Left cardiac atrium (tissue), 4 donors: Measurements from ENCODE around the gene RNF17. TPM values are rescaled to one million over a fixed set of nuclear protein-coding genes. Genes with fewer than 3 reads are reported as not detected.
"Not testable (repeated sequence)": the region's sequence is repeated elsewhere in the genome, so short reads cannot be mapped to it uniquely, and the experiment has no call there.

Source experiments
- ATAC-seq, 2 donors: fragments of 200-7000 bp; cut with Tn5 transposase; one replicate each; pipeline ENCODE4 v1.9.1; 2020; ENCODE audit warnings: mild to moderate bottlenecking in 2 of 2, moderate library complexity in 2 of 2
- DNase-seq: peaks from one replicate; pipeline ENCODE4 v3.0.0-alpha.2; 2020
- intact Hi-C, 2 donors: fragments of 100-400 bp; cut with DNase I; formaldehyde crosslinking; loops; one replicate each; pipeline versions ENCODE4 v1.14.1 to v1.15.1; 2022 to 2023
- long read RNA-seq: library from polyadenylated mRNA; unstranded; transcript quantifications from one replicate; pipeline ENCODE4 v2.0.0, GENCODE V29; 2021
- total RNA-seq, 2 donors: library from RNA; stranded (reverse); fragmentation: NEBNext Ultra II Directional; extraction: Animal tissue kit (Norgen Biotek cat#: 25700); gene quantifications; one replicate each; pipeline ENCODE4 v1.2.1, GENCODE V29; 2021
- donor health status: DM: no; HTN: yes; CAD: no.
- donor health status: DM: no; HTN: yes; CAD: no; lungs with severe emphysema.
- donor health status: DM: yes; HTN: yes; CAD: no.
- donor health status: Dilated cardiomyopathy.

The RNF17 gene, protein sequence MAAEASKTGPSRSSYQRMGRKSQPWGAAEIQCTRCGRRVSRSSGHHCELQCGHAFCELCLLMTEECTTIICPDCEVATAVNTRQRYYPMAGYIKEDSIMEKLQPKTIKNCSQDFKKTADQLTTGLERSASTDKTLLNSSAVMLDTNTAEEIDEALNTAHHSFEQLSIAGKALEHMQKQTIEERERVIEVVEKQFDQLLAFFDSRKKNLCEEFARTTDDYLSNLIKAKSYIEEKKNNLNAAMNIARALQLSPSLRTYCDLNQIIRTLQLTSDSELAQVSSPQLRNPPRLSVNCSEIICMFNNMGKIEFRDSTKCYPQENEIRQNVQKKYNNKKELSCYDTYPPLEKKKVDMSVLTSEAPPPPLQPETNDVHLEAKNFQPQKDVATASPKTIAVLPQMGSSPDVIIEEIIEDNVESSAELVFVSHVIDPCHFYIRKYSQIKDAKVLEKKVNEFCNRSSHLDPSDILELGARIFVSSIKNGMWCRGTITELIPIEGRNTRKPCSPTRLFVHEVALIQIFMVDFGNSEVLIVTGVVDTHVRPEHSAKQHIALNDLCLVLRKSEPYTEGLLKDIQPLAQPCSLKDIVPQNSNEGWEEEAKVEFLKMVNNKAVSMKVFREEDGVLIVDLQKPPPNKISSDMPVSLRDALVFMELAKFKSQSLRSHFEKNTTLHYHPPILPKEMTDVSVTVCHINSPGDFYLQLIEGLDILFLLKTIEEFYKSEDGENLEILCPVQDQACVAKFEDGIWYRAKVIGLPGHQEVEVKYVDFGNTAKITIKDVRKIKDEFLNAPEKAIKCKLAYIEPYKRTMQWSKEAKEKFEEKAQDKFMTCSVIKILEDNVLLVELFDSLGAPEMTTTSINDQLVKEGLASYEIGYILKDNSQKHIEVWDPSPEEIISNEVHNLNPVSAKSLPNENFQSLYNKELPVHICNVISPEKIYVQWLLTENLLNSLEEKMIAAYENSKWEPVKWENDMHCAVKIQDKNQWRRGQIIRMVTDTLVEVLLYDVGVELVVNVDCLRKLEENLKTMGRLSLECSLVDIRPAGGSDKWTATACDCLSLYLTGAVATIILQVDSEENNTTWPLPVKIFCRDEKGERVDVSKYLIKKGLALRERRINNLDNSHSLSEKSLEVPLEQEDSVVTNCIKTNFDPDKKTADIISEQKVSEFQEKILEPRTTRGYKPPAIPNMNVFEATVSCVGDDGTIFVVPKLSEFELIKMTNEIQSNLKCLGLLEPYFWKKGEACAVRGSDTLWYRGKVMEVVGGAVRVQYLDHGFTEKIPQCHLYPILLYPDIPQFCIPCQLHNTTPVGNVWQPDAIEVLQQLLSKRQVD (N-terminal part only)
- total RNA-seq = not detected
- long read RNA-seq = 0 reads

DNA sequence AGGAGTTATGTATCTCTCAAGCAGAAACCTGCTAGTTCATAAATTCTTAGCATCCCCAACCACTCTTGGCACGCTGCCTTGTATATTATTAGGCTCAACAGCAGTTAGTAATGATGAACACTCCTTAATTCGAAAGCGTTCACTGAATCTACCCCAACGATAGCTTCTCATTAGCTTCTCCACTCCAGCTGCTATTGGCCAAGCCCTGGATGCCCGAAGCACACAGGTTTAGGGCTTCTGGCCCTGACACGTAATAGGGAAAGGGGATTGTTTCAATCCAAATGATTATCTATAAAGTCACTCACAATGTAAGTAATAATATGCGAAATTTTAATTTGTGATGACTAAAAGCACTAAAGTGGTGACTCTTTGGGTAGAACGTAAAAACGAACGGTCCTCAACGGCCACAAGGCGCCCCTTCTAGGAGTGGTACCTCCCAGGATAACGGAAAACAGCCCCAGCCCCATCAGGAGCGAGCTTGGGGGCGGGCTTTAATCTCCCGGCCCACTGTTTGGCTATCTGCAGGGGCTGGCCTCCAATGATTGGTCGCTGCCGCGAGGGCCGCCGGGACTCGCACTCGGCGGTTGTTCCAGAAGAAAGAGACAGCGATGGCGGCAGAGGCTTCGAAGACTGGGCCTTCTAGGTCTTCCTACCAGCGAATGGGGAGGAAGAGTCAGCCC, at the start of gene RNF17:
Gene RNF17 (plus strand): TSS at position 574 of the 680 bp plus-strand sequence. CDS start 35 bp downstream, at position 609.
- ATAC-seq (no peak), DNase-seq (no peak)
- intact Hi-C loops = no loop called here

DNA sequence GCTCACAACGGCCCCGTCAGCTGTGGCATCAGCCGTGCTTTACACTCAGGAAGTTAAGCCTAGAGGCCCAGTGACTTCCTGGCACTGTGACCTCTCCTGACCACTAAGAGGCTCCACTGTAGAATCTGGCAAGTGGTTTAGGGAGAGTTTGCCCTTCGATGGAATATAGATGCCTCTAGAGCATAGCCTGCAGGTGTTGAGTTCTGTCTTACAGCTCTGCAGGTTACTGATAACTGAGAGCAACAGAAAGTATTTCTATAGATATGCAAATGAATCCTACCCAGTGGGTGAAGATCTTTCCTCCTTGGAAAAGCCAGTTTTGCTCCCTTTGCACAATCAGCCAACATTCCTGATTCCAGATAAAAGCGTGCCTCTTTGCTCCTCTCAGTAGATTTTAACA, 48.0 kb upstream of the RNF17 start:
- ATAC-seq = no peak
- DNase-seq = no peak
- intact Hi-C loops = no loop called here

DNA sequence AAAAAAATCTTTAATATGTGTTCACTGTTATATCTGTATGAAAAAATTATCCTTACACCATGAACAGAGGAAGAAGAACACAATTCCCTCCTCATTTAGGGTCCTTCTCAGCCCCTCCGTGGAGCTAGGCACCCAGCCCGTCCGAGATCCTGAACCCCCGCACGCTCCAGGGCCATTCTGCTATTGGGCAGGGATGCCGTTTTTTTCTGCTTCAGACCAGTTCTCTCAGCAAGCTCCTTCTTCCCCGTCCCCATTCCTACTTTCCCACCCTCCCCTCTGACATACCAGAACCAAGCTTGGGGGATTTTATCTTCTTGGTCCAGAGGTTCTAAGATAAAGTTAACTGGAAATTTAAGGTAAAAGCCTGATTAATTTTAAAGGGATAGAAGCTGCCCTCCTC, 47.5 kb upstream of the RNF17 start:
- ATAC-seq (no peak), DNase-seq (no peak)
- intact Hi-C loops = no loop called here

DNA sequence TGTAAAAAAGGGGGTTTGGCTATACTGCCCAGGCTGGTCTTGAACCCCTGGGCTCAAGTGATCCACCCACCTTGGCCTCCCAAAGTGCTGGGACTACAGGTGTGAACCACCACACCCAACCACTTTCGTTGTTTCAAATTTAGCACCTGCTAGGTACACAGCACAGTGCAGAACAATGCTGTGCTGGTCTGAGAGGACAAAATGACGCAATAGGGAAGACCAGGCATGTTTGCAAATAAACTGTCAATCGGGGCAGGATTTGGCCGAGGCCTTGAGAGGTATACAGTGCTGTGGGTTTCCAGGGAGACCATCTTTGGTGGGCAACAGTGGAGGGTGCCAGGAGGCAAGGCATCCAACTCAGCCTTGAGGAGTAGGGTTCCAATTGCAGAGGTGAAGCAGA, 46.8 kb upstream of the RNF17 start:
- intact Hi-C loops = no loop called here
- DNase-seq = no peak
- ATAC-seq = no peak

DNA sequence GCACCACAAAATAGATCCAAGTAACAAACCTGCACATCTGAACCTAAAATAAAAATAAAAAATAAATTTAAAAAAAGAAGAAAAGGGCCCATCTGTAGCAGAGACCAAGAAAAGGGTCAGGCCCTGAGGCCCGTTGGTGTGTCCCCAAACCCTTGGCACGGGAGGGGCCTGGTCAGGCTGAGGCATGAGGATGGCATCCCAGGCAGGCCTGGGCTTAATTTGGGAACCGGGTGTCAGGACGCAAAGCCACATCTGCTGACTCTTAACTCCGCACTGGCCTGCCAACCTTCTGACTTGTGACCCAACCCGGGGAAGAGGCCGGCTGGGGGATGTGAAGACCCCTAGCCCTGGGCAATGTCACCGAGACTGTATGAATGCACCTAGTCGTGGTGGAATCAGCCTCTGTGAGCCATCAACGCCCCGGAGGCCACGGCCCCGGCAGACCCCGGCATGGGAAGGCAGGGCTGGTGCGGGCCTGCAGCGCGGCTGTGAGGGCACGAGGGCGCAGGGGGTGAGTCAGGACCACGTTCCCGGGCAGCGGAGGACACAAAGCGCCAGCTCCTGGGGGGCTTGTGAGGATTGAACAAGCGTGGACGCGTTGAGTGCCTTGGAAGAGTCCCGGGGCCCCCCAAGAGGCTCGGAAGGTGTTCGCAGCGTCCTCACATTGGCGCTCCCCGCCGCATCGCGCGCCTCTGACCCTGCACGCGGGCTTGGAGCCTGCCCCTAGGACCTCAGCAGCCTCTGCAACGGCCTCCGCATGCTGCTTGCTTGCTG, 45.6 kb upstream of the RNF17 start:
- ATAC-seq = peak in 1 of 2 donors; percentile 8
- intact Hi-C loops = no loop called here
- no peak for DNase-seq

DNA sequence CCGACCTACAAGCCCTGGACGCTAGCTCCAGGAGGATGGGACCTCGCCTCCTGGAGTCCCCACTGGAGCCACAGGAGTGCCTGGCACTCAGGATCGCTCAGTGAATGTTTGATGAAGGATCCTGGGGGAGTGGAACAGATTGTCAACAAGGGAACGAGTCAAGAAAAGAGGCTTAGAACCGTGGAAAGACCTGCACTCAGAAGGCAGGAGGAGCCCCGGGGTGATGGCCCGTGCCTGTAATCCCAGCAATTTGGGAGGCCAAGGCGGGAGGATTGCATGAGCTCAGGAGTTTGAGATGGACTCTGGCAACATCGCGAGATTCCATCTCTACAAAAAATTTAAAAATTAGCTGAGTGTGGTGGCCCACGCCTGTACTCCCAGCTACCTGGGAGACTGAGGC, 44.8 kb upstream of the RNF17 start:
- ATAC-seq = no peak
- no peak for DNase-seq
- intact Hi-C loops = no loop called here

DNA sequence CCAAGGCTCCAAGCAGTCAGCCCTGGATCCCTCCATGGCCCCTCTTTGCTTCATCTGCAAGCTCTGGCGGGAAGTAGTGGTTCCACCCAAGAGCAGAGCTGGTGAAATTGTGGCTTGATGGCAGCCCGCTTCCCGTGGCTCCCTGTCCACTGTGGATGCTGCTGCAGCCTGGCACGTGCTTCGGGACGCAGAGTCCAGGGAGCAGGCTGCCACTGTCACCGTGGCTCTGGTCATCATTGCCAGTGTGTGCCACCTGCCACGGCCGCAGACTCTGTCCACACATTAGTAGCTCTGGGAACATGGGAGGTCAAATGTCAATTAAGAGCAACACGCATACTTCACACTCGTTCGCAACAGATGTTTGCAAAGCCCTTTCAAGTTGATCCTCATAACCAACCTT, 40.8 kb upstream of the RNF17 start:
- intact Hi-C loops = no loop called here
- ATAC-seq = no peak
- DNase-seq = no peak

DNA sequence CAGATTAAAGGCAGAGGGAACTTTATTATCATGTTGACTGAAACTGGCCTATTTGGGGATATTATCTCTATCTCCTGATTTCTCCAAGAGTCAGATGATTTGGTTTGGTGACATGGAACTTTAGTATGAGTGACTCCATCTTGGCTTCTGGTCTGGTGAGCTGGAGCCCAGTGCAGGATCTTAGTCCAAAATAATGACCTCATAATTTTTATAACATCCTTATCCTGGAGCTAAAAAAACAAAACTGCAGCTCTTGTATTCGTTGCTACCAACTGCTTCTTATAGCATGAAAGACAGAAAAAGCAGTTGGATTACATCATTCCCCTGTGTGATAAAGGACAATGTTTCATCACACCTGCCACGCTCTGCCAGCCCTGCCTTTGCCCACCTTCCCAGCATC, 39.3 kb upstream of the RNF17 start:
- DNase-seq = no peak
- peak in 1 of 2 donors; percentile 18 for ATAC-seq
- intact Hi-C loops = loop anchor here (5.0 kb wide), 1 partner anchor 32 kb away; no protein-coding TSS in a partner anchor

DNA sequence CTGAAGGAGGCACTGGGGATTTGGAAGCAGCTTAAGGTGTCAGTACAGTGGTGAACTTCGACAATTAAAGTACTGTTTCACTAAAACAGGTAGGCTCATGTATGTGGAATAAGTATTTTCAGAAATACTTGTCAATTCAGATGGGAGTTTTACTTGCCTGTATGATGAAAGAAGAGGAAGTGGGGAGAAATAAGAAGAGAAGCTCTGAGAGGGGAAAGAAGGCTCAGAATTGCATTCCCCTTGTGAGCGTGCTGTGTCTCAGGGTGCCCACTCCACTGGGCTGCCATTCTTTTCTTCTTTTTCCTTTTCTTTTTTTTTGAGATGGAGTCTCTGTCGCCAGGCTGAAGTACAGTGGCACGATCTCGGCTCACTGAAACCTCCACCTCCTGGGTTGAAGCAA, 38.6 kb upstream of the RNF17 start:
- DNase-seq (no peak), ATAC-seq (no peak)
- intact Hi-C loops = loop anchor here (5.0 kb wide), 1 partner anchor 33 kb away; no protein-coding TSS in a partner anchor

DNA sequence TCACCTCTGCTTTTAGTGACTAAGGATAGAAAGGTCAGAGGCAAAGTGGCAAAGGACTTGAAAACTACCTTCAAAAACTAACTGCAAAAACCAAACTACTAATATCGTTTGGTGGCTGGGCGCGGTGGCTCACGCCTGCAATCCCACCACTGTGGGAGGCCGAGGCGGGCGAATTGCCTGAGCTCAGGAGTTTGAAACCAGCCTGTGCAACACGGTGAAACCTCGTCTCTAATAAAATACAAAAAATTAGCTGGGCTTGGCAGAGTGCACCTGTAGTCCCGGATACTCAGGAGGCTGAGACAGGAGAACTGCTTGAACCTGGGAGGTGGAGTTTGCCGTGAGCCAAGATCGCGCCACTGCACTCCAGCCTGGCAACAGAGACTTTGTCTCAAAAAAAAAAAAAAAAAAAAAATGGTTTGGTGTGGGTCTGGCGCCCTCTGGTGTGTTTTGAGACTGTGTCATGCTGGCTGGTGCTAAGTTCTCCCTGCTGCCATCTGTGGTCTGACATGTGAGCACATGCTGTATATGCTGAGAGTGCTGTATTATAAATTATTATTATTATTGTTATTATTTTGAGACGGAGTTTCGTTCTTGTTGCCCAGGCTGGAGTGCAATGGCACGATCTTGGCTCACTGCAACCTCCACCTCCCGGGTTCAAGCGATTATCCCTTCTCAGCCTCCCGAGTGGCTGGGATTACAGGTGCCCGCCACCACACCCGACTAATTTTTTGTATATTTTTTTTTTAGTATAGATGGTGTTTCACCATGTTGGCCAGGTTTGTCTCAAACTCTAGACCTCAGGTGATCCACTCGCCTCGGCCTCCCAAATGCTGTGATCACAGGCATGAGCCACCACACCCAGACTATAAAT, 36.0 kb upstream of the RNF17 start:
- DNase-seq (peak; percentile 66), ATAC-seq (peak; percentile 94 to 95)
- intact Hi-C loops = loop anchor here (5.0 kb wide), 1 partner anchor 36 kb away; no protein-coding TSS in a partner anchor

DNA sequence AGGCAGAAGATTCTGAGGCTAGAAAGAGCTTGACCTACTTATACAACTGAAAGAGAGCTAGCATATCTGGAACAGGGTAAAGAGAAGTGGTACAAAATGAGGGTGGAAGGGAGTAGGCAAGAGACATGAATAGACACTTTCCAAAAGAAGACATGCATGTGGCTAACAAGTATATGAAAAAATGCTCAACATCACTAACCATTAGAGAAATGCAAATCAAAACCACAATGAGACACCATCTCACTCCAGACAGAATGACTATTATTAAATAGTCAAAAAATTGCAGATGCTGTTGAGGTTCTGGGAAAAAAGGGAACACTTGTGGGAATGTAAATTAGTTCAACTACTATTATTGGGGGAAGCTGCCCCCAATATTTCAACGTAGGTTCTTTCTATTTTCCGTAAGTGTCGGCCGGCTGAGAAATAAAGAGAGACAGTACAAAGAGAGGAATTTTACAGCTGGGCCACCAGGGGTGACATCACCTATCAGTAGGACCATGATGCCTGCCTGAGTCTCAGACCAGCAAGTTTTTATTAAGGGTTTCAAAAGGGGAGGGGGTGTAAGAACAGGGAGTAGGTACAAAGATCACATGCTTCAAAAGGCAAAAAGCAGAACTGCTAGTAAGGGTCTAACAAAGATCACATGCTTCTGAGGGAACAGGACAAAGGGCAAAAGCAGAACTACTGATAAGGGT, 32.9 kb upstream of the RNF17 start:
- DNase-seq, ATAC-seq, intact Hi-C loops: not testable (repeated sequence)

DNA sequence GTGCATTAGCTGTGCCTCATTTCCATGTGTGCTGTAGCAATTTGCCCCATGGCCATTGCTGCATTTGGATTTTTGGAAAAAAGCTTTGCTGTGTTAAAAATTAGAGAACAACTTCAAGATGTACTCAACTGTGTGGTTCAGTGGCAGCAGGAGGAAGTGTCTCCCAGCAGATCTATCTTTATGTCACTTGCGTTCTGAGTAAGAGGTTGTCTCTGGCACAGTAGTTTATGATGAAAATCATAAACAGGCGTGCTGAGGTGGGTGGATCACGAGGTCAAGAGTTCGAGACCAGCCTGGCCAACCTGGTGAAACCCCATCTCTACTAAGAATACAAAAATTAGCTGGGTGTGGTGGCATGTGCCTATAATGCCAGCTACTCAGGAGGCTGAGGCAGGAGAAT, 29.0 kb upstream of the RNF17 start:
- intact Hi-C loops = no loop called here
- ATAC-seq = no peak
- no peak for DNase-seq

DNA sequence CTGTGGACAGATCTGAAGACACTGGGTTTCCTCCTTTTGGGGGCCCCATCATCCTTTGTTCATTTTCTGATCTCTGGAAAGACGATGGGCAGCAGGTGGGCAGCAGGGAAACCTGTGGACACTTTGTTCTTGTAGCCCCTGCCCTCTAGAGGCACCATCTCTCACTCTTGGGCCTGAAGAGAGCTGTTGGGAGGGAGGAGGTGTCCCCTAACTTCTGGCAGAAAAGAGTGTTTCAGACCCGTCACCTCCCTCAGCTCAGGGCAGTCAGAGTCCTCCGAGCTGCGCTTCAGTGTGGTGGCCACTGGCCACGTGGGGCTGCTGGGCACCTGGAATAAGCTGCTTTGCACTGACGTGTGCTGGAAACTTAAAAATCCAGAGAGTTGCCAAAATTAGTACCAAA, 26.9 kb upstream of the RNF17 start:
- intact Hi-C loops = no loop called here
- ATAC-seq = no peak
- no peak for DNase-seq

DNA sequence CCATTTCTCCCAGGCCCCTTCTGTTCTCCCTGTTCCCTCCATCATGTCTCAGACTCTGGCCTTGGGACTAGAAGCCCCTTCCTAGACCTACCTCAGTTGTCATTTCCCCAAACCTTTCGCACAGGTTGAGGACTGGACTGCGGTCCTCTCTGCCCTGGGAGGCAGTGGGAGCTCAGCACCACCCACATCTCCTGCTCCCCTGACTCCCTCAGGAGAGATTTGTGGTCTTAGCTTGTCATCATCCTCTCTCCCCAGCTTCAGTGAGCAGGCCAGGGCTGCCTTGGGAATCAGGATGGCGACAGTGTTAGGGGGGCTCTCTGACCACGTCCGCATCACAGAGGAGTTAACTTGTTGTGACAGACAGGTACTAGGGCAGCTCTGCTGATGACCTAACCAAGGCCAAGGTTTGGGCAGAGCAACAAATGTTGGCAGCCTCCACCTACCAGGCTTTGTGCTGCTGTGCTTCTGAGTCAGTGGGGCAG, 25.6 kb upstream of the RNF17 start:
- ATAC-seq = no peak
- intact Hi-C loops = no loop called here
- no peak for DNase-seq

DNA sequence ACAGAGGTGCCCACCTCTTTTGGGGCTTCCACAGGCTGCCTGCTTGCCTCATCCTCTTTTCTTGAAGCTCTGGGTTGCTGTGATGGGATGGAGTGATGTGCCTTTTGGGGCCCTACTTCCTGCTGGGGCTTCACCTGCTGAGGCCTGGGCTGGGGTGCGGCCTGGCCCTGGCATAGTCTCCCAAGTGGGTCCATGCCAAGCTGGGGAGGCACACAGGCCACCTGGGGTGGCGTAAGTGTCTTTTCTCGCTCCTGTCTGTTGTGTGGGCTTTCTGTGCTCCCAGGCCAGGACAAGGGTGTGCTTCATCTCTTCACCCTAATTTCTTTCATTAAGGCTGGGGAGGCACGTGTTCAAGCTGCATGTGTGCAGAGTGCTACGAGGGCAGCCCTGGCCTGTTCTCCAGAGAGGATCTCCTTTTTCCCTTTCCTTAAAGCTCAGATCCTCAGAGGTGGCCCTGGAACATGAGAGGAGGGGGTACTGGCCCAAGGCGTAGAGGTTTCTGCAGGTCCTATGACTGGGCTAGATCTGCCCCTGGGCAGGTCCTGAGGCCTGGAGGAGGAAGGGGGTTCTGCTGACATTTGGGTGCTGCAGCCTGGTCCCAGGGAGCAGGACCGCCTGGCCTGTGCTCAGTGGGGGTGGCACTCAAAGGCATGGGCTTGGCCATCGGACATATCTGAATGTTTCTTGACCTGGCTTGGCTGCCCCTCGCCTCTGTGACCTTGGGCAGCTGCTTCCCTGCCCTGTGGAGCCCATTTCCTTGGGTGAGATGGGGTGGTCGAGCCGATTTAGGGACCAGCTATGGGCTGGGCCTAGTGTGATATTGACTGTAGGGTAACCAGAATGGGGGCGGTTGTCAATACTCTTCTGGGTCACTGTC, 23.7 kb upstream of the RNF17 start:
- ATAC-seq (no peak), DNase-seq (no peak)
- intact Hi-C loops = no loop called here
